Measurements from ENCODE around the gene CNOT8.

GRCh38 chr5:154881986-154882385 is 23.6 kb downstream of the CNOT8 start:
- TF ChIP-seq CTCF (IDR thresholded peaks at IDR 0.05 in 4 of 5, conservative IDR thresholded peaks at IDR 0.05 in 1 of 5) (no peak), POLR2A (IDR thresholded peaks at IDR 0.05) (no peak)
